ENCODE data around the gene ANGPTL4. TPM values are rescaled to one million over a fixed set of nuclear protein-coding genes. Genes with fewer than 3 reads are reported as not detected.
"Not testable (repeated sequence)": the region's sequence is repeated elsewhere in the genome, so short reads cannot be mapped to it uniquely, and the experiment has no call there.

The ANGPTL4 gene
- polyA plus RNA-seq, 3 donors from 2014 or later = not detected

- DNase-seq = no peak
- Mint-ChIP-seq H3K36me3 (no peaks in the 10 kb centered on the region), H3K9me3 (no peaks in the 10 kb centered on the region), H3K4me1 (peaks cover 28 to 30% of the 10 kb centered on the region in 2 donors), H3K27ac (no peak overlapping the region), H3K27me3 (ENCODE audit: low read depth in 3 of 3) (peaks cover 5 to 12% (median 9%) of the 10 kb centered on the region in 3 donors), H3K4me3 (peak overlapping the region in 1 of 5 donors; percentile 9)
Measured at GRCh38 chr19:8338835-8339234, 25.1 kb upstream of the ANGPTL4 start.

GRCh38 chr19:8340341-8341096 is 23.4 kb upstream of the ANGPTL4 start:
- Mint-ChIP-seq H3K9me3 (no peaks in the 10 kb centered on the region), H3K4me1 (peaks cover 28 to 31% of the 10 kb centered on the region in 2 donors), H3K27ac (peak overlapping the region in 4 of 6 donors; percentile 30 to 93 (median 72)), H3K36me3 (no peaks in the 10 kb centered on the region), H3K4me3 (no peak overlapping the region), H3K27me3 (ENCODE audit: low read depth in 3 of 3) (peaks cover 8 to 14% (median 9%) of the 10 kb centered on the region in 3 donors)
- DNase-seq = no peak

- not testable (repeated sequence) for DNase-seq; H3K27me3 Mint-ChIP-seq (ENCODE audit: low read depth in 3 of 3); H3K36me3 Mint-ChIP-seq; H3K9me3 Mint-ChIP-seq
- H3K4me3 Mint-ChIP-seq = peak overlapping the region; percentile 42 to 90 (median 71)
- peaks cover 21 to 25% of the 10 kb centered on the region in 2 donors for H3K4me1 Mint-ChIP-seq
- peak overlapping the region; percentile 76 to 93 (median 88) for H3K27ac Mint-ChIP-seq
Measured at GRCh38 chr19:8341504-8341903, 22.5 kb upstream of the ANGPTL4 start.

GRCh38 chr19:8342316-8342683 is 21.7 kb upstream of the ANGPTL4 start:
- Mint-ChIP-seq H3K36me3 (no peaks in the 10 kb centered on the region), H3K4me1 (peaks cover 21 to 25% of the 10 kb centered on the region in 2 donors), H3K27ac (peak overlapping the region; percentile 76 to 93 (median 88)), H3K4me3 (peak overlapping the region; percentile 52 to 90 (median 75)), H3K27me3 (ENCODE audit: low read depth in 3 of 3) (peaks cover 4 to 9% (median 8%) of the 10 kb centered on the region in 3 donors), H3K9me3 (no peaks in the 10 kb centered on the region)
- no peak for DNase-seq

GRCh38 chr19:8342684-8343482 is 21.1 kb upstream of the ANGPTL4 start, which contains the start of gene KANK3:
KANK3 (minus strand) TSS chr19:8343262; CDS start chr19:8337828, 5,434 bp downstream.
- Mint-ChIP-seq H3K9me3 (no peaks in the 10 kb centered on the region), H3K4me3 (peak within 1 kb of the TSS; percentile 86 to 90 (median 87)), H3K36me3 (no peaks in the 10 kb centered on the region), H3K27ac (peak within 1 kb of the TSS; percentile 79 to 93 (median 88)), H3K27me3 (ENCODE audit: low read depth in 3 of 3) (peaks cover 4 to 8% (median 6%) of the 10 kb centered on the region in 3 donors), H3K4me1 (peaks cover 19 to 25% of the 10 kb centered on the region in 2 donors)
- DNase-seq = peak; percentile 93 to 95 (median 95)

- Mint-ChIP-seq H3K27ac (peak overlapping the region; percentile 39 to 92 (median 86)), H3K4me1 (peaks cover 19 to 25% of the 10 kb centered on the region in 2 donors), H3K9me3 (no peaks in the 10 kb centered on the region), H3K36me3 (no peaks in the 10 kb centered on the region), H3K4me3 (peak overlapping the region; percentile 86 to 90 (median 87)), H3K27me3 (ENCODE audit: low read depth in 3 of 3) (peaks cover 0 to 8% (median 6%) of the 10 kb centered on the region in 3 donors)
- no peak for DNase-seq
Measured at GRCh38 chr19:8343483-8343844, 20.5 kb upstream of the ANGPTL4 start.

GRCh38 chr19:8349629-8350372 is 14.2 kb upstream of the ANGPTL4 start:
- not testable (repeated sequence) for H3K4me1 Mint-ChIP-seq, H3K27ac Mint-ChIP-seq, H3K36me3 Mint-ChIP-seq, DNase-seq, H3K9me3 Mint-ChIP-seq, H3K4me3 Mint-ChIP-seq
- H3K27me3 Mint-ChIP-seq (ENCODE audit: low read depth in 3 of 3) = peaks cover 4 to 11% (median 8%) of the 10 kb centered on the region in 3 donors

GRCh38 chr19:8352134-8352827 is 11.7 kb upstream of the ANGPTL4 start:
- H3K4me3 Mint-ChIP-seq = no peak overlapping the region

GRCh38 chr19:8352845-8353244 is 11.1 kb upstream of the ANGPTL4 start:
- H3K36me3 Mint-ChIP-seq; H3K9me3 Mint-ChIP-seq; H3K4me3 Mint-ChIP-seq; DNase-seq; H3K4me1 Mint-ChIP-seq; H3K27me3 Mint-ChIP-seq (ENCODE audit: low read depth in 3 of 3); H3K27ac Mint-ChIP-seq: not testable (repeated sequence)

More at GRCh38 chr19:8352134-8352827, 11.7 kb upstream of the ANGPTL4 start:
- peaks cover 4 to 9% (median 8%) of the 10 kb centered on the region in 3 donors for H3K27me3 Mint-ChIP-seq (ENCODE audit: low read depth in 3 of 3)
- no peaks in the 10 kb centered on the region for H3K9me3 Mint-ChIP-seq
- H3K36me3 Mint-ChIP-seq = no peaks in the 10 kb centered on the region
- peaks cover 2 to 5% of the 10 kb centered on the region in 2 donors for H3K4me1 Mint-ChIP-seq
- H3K27ac Mint-ChIP-seq = no peak overlapping the region
- no peak for DNase-seq

GRCh38 chr19:8355631-8356402 is 8.1 kb upstream of the ANGPTL4 start:
- no peak for DNase-seq
- H3K27me3 Mint-ChIP-seq (ENCODE audit: low read depth in 3 of 3) = peaks cover 6 to 19% (median 9%) of the 10 kb centered on the region in 3 donors
- H3K36me3 Mint-ChIP-seq = no peaks in the 10 kb centered on the region
- H3K4me1 Mint-ChIP-seq = peaks cover 2 to 5% of the 10 kb centered on the region in 2 donors
- H3K9me3 Mint-ChIP-seq = no peaks in the 10 kb centered on the region
- no peak overlapping the region for H3K27ac Mint-ChIP-seq
- no peak overlapping the region for H3K4me3 Mint-ChIP-seq

GRCh38 chr19:8357007-8357521 is 6.9 kb upstream of the ANGPTL4 start:
- Mint-ChIP-seq H3K27me3 (ENCODE audit: low read depth in 3 of 3) (peaks cover 6 to 18% (median 7%) of the 10 kb centered on the region in 3 donors), H3K27ac (no peak overlapping the region), H3K9me3 (no peaks in the 10 kb centered on the region), H3K4me3 (no peak overlapping the region), H3K4me1 (peaks cover 2 to 5% of the 10 kb centered on the region in 2 donors), H3K36me3 (no peaks in the 10 kb centered on the region)
- no peak for DNase-seq

GRCh38 chr19:8358948-8359347 is 5.0 kb upstream of the ANGPTL4 start:
- Mint-ChIP-seq H3K4me1 (peaks cover 5 to 12% of the 10 kb centered on the region in 2 donors), H3K4me3 (no peak overlapping the region), H3K27ac (no peak overlapping the region), H3K27me3 (ENCODE audit: low read depth in 3 of 3) (peaks cover 5 to 21% (median 7%) of the 10 kb centered on the region in 3 donors), H3K36me3 (no peaks in the 10 kb centered on the region), H3K9me3 (no peaks in the 10 kb centered on the region)
- no peak for DNase-seq
